NOMO-1 (cell line): ENCODE measurements around the gene AGR2.
A peak's percentile ranks its signal among the peaks of the same experiment; 100 is the strongest.
"Not testable (repeated sequence)": the region's sequence is repeated elsewhere in the genome, so short reads cannot be mapped to it uniquely, and the experiment has no call there.

Experiments used
- DNase-seq, 2 experiments: peaks; one replicate each; lab custom pipeline; 2025; ENCODE audit not compliant: unreplicated experiment in 2 of 2; lab: John Stamatoyannopoulos, UW

The AGR2 gene

GRCh38 chr7:16778476-16778875, 26.3 kb downstream of the AGR2 start:
- DNase-seq: no peak

DNA sequence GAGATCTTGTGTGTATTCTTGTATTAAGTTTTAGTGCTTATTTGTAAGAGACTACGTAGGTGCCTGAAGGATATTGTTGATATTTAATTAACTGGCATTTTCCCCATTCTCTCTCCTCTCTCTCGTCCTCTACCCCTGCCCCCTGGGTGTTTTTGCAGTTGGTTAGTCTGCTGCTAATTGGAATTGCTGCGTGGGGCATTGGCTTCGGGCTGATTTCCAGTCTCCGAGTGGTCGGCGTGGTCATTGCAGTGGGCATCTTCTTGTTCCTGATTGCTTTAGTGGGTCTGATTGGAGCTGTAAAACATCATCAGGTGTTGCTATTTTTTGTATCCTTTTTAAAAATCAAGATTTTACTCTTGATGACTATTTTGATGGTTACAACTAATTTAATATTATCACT, 28.7 kb downstream of the AGR2 start:
- no peak for DNase-seq

- DNase-seq: no peak
Observed at GRCh38 chr7:16774986-16775385, 29.8 kb downstream of the AGR2 start.

GRCh38 chr7:16774294-16774693, 30.5 kb downstream of the AGR2 start:
- no peak for DNase-seq

GRCh38 chr7:16773884-16774283, 30.9 kb downstream of the AGR2 start:
- no peak for DNase-seq

GRCh38 chr7:16773326-16773725, 31.5 kb downstream of the AGR2 start:
- DNase-seq: no peak

GRCh38 chr7:16770657-16771329, 34.0 kb downstream of the AGR2 start:
- DNase-seq: no peak

DNA sequence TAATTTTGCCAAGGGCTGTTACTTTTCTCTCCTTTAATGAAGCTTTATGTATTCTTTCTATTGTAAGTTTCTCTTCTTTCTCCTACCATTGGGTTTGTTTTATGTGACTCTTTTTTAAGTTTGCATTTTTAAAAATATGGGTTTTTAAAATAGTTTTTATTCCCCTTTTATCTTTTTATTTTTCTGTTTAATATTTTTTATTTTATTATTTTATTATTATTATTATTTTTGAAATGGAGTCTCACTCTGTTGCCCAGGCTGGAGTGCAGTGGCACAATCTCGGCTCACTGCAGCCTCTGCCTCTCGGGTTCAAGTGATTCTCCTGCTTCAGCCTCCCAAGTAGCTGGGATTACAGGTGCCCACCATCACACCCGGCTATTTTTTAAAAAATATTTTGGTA, 34.8 kb downstream of the AGR2 start:
- not testable (repeated sequence) for DNase-seq

GRCh38 chr7:16765436-16765859, 39.4 kb downstream of the AGR2 start:
- DNase-seq: no peak

- no peak for DNase-seq
Observed at GRCh38 chr7:16764942-16765341, 39.9 kb downstream of the AGR2 start.

DNA sequence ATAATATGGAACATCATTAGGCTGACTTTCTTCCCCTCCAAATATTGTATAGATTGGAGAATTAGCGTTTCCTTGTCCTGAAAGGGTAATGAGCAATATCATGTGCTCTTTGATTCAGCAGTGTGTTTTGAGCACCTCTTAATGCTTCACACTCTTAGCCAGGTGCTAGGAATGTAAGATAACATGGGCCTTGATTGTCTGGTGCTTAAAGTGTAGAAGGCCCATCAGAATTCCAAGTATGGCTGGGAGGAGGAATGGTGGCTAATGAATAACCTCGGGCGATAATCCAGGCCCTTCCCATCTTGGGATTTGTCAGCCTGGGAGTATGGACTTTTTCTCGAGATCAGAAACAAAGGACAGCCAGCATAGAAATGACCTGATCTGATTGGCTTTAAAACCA, 42.6 kb downstream of the AGR2 start:
- DNase-seq: no peak

GRCh38 chr7:16759840-16760239, 45.0 kb downstream of the AGR2 start:
- DNase-seq: no peak

DNA sequence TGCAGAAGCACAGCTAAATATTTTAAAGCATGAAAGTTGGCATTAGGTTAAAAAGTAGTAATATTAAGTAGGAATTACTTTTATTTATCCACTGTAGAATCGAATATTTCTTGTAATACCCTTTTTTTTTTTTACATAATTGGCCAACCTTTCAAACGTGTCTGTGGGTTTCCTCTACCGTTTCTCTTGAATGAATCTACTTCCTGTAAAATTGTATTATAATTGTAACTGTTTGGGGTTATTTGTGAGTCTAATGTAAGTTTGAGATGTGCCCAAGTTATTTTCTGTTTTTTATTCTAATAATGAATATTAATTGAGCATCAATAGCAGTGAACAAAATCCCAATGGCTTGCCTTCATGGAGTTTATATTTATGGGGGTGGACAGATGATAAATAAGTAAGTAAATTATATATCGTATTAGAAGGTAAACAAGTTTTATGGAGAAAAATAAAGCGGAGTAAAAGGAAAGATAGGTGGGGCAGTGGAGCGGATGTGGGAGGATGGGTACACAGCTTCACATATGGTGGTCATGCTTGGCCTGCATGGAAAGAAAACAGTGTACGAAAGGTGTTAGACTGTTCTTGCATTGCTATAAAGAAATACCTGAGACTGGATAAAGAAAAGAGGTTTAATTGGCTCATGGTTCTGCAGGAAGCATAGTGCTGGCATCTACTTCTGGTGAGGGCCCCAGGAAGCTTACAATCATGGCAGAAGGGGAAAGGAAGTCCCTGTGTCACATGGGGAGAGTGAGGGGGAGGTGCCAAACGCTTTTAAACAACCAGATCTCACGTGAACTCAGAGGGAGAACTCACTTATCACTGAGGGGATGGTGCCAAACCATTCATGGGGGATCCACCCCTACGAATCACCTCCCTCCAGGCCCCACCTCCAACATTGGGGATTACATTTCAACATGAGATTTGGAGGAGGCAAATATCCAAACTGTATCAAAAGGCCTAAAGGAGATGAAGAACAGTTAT, 45.9 kb downstream of the AGR2 start:
- DNase-seq: no peak

GRCh38 chr7:16758036-16758435, 46.8 kb downstream of the AGR2 start:
- no peak for DNase-seq

DNA sequence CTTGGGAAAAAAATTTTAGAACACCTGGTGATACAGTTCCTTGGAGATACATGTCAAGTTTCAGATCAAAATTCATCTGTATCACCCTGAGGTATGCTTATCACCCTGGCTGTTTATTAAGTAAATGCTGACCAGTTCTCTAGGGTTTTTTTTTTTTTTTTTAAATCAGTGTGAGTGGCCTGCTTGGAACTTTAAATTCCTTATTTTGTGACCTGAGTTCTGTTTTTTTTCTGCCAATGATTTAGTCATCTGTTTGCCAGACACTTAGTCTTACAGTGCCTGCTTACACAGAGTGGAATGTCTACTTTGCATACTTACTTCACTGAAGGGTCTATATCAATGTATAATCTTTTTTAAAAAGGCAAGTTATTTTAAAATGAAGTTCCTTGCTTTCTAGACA, 49.4 kb downstream of the AGR2 start:
- no peak for DNase-seq

DNA sequence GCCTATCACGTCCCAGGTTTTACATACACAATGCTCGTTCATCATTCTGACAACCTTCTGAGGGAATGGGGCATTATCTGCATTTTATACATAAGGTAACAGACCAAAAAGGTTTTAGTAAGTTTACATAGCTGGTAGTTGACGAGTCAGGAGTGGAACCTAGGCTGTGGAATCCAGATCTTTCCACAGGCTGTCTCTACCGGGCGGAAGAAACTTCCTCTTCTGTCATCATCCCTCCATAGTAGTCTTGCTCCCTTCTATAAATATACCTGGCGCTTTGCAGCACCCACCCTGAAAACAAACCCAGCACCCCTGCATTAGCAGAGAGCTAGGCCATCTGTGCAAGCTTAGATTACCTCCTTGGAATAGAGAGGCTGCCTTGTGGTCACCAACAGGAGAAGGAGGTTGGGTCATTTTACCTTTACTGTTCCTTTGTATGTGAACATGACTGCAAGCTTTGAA, 49.9 kb downstream of the AGR2 start:
- DNase-seq: peak in 1 of 2 experiments; percentile 14

DNA sequence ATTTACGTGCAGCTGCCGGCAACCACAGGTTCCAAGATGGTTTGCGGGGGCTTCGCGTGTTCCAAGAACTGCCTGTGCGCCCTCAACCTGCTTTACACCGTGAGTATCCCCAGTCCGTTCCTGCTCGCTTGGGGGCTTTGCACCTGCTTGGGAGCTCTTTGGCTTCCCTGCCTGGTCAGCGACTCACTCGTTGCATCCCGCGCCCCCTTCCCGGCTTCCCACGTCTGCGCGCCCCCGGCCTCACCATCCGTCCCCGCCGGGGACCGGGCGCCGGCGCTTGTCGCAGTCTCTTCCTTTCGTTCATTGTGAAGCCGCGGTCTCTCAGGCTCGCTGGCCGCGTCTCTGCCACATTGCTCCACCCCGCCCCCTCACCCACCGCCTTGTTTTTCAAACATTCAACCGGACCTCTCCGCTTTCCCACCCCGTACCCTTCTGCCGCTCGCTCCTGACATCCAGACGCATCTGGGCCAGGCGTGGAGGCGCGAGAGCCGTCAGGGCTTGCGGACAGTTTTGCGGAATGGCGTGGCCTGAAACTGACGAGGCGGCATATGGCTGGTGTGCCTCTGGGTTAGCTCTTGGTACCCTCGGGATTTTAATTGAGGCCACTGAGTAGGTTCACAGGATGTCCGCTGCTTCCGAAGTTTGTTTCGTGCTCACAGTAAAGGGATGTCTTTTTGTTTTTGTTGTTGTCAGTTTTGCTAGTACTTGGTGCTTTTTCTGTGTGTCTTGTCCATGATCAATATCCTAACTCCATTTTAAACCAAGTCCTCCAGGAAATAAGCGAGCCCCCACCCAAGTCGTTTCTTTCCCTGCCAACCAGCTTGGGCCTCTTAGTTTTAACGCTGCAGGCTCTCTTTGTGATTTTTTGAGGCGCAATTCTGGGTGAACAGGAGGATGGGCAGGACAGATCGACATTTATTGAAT, 50.6 kb downstream of the AGR2 start:
- DNase-seq: peak in 1 of 2 experiments; percentile 27

GRCh38 chr7:16753102-16753931, 51.5 kb downstream of the AGR2 start, which contains the start of gene TSPAN13:
Gene TSPAN13 (plus strand): TSS chr7:16753755. CDS start chr7:16753968, 213 bp downstream.
- peak; percentile 79 to 91 for DNase-seq

DNA sequence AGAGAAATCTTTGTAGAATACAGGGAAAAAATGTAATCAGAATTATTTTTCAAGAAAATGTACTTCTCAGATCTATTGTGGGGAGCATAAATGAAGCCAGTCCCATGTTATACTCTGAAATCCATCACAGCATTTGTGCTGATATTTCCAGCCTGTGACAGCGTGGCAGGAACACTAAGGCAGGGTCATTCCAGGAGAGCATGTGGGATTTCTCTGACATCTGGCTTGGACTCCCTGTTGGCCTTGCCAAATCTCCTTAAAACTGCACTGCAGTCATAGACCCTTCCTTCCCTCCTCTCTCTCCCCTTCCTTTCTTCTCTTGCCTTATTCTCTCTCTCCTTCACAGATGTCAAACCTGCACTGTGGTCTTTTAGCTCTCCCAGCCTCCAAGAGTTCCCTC, 57.7 kb downstream of the AGR2 start:
- no peak for DNase-seq

- no peak for DNase-seq
Observed at GRCh38 chr7:16745645-16746044, 59.2 kb downstream of the AGR2 start.
